Astrocyte of the cerebellum (primary cell): Measurements from ENCODE around the gene ARIH2.

Experiments
- DNase-seq: peaks from one replicate; pipeline ENCODE4 v3.0.0-alpha.2; 2011; ENCODE audit warnings: low read depth
- H3K4me3 ChIP-seq: 2 replicates; pipeline ENCODE4 v1.5.1; 2011; ENCODE audit warnings: mild to moderate bottlenecking, low read depth, low read length, moderate library complexity
- in situ Hi-C: cut with HindIII; loops from 2 replicates; pipeline ENCODE4 v1.10.0; 2017; ENCODE audit warnings: low sequenced_read_pairs
- TF ChIP-seq, protein P1 (sequence below): IDR thresholded peaks from 2 replicates; pipeline ENCODE4 v1.5.1; 2012; ENCODE audit warnings: low read length, low read depth, moderate library complexity, mild to moderate bottlenecking; ENCODE audit errors: missing control alignments

Gene ARIH2

DNA sequence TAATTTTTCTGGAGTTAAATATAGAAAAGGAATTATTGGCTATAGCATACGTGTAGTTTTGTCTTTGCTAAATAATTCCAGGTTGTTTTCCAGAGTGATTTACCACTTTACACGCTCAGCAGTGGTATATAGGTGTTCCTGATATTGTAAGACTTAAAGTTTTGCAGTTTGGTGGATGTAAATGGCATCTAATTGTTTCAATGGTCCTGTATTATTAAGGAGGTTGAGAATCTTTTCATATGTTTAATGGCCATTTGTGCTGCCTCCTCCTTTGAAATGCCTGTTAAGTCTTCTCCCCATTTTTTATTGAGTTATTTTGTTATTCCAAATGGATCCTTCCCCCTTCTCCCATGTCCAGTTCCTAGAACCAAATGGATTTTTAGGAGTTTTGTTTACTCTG lies 44.9 kb downstream of the ARIH2 start:
- in situ Hi-C loops: no loop called here
- no peak for DNase-seq
- TF ChIP-seq, protein P1, sequence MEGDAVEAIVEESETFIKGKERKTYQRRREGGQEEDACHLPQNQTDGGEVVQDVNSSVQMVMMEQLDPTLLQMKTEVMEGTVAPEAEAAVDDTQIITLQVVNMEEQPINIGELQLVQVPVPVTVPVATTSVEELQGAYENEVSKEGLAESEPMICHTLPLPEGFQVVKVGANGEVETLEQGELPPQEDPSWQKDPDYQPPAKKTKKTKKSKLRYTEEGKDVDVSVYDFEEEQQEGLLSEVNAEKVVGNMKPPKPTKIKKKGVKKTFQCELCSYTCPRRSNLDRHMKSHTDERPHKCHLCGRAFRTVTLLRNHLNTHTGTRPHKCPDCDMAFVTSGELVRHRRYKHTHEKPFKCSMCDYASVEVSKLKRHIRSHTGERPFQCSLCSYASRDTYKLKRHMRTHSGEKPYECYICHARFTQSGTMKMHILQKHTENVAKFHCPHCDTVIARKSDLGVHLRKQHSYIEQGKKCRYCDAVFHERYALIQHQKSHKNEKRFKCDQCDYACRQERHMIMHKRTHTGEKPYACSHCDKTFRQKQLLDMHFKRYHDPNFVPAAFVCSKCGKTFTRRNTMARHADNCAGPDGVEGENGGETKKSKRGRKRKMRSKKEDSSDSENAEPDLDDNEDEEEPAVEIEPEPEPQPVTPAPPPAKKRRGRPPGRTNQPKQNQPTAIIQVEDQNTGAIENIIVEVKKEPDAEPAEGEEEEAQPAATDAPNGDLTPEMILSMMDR: no peak
- no peak overlapping the region for H3K4me3 ChIP-seq

DNA sequence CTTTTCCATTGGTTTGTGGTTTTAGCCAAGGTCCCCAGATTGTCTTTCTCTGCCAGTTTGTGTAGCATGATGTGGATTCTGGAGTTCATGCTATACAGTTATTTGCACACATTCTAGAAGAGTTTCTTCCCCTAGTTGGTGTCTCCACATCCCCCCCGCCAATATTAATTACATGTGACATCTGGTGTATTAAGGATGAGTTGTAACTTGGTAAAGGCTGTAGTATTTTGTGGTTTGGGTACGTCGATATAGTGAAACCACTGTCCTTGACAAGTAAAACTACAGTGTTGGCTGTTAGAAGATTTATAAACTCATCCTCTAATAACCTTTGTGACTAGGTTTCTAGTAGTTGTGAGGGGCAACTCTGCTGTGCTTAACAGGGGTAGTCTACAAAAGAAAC lies 47.7 kb downstream of the ARIH2 start:
- in situ Hi-C loops: no loop called here
- no peak overlapping the region for H3K4me3 ChIP-seq
- TF ChIP-seq, protein P1: no peak
- no peak for DNase-seq

GRCh38 chr3:48966876-48967361 lies 48.3 kb downstream of the ARIH2 start:
- in situ Hi-C loops: no loop called here
- H3K4me3 ChIP-seq: no peak overlapping the region
- no peak for DNase-seq

GRCh38 chr3:48970586-48970985 lies 51.9 kb downstream of the ARIH2 start:
- in situ Hi-C loops: no loop called here
- no peak for DNase-seq
- TF ChIP-seq, protein P1: no peak
- H3K4me3 ChIP-seq: no peak overlapping the region

More at GRCh38 chr3:48966876-48967361, 48.3 kb downstream of the ARIH2 start:
- TF ChIP-seq, protein P1: no peak

GRCh38 chr3:48974076-48974864 lies 55.6 kb downstream of the ARIH2 start:
- DNase-seq: no peak
- H3K4me3 ChIP-seq: no peak overlapping the region
- in situ Hi-C loops: no loop called here
- TF ChIP-seq, protein P1: no peak

GRCh38 chr3:48979451-48979850 lies 60.8 kb downstream of the ARIH2 start:
- TF ChIP-seq, protein P1: no peak
- H3K4me3 ChIP-seq: no peak overlapping the region
- DNase-seq: no peak
- in situ Hi-C loops: no loop called here
